HEK293T (cell line): ENCODE results near the gene ERC2.

ENCODE experiments used
- CTCF ChIA-PET: fragments of 350-600 bp; formaldehyde crosslinking; extraction: SDS; loops from one replicate; lab custom pipeline; 2021; ENCODE audit warnings: antibody characterized with exemption, inconsistent platforms; lab: Yijun Ruan, JAX
- POLR2A ChIA-PET: fragments of 350-600 bp; formaldehyde crosslinking; extraction: SDS; loops from one replicate; lab custom pipeline; 2020; ENCODE audit warnings: antibody characterized with exemption, inconsistent platforms; lab: Yijun Ruan, JAX
- DNase-seq: peaks from one replicate; pipeline ENCODE4 v3.0.0; 2012; ENCODE audit warnings: mixed read lengths; ENCODE audit errors: extremely low spot score
- ARNT ChIP-seq: fragments of 450-650 bp; IDR thresholded peaks from 2 replicates; pipeline ENCODE4 v1.6.1; 2017; ENCODE audit warnings: mild to moderate bottlenecking
- BHLHE40 ChIP-seq: fragments of 450-650 bp; IDR thresholded peaks from 2 replicates; pipeline ENCODE4 v1.6.1; 2016; ENCODE audit warnings: mild to moderate bottlenecking, moderate library complexity, borderline replicate concordance
- CTBP1 ChIP-seq: fragments of 450-650 bp; IDR thresholded peaks from 2 replicates; pipeline ENCODE4 v1.6.1; 2016; ENCODE audit warnings: borderline replicate concordance
- ELF4 ChIP-seq: fragments of 450-650 bp; IDR thresholded peaks from 2 replicates; pipeline ENCODE4 v1.6.1; 2017; ENCODE audit warnings: antibody characterized with exemption
- FOXA1 ChIP-seq: fragments of 450-650 bp; IDR thresholded peaks from 2 replicates; pipeline ENCODE4 v1.6.1; 2016; ENCODE audit warnings: mild to moderate bottlenecking
- FOXK2 ChIP-seq: fragments of 450-650 bp; IDR thresholded peaks from 2 replicates; pipeline ENCODE4 v1.6.1; 2016; ENCODE audit warnings: mild to moderate bottlenecking
- FOXM1 ChIP-seq: fragments of 450-650 bp; IDR thresholded peaks from 2 replicates; pipeline ENCODE4 v1.6.1; 2017; ENCODE audit warnings: mild to moderate bottlenecking, borderline replicate concordance
- HDGF ChIP-seq: fragments of 450-650 bp; IDR thresholded peaks from 2 replicates; pipeline ENCODE4 v1.6.1; 2017; ENCODE audit warnings: antibody characterized with exemption, borderline replicate concordance
- L3MBTL2 ChIP-seq: fragments of 450-650 bp; conservative IDR thresholded peaks from 2 replicates; pipeline ENCODE4 v1.6.1; 2016; ENCODE audit warnings: mild to moderate bottlenecking
- LEF1 ChIP-seq: fragments of 450-650 bp; IDR thresholded peaks from 2 replicates; pipeline ENCODE4 v1.6.1; 2017; ENCODE audit warnings: mild to moderate bottlenecking, borderline replicate concordance
- NFRKB ChIP-seq: fragments of 450-650 bp; IDR thresholded peaks from 2 replicates; pipeline ENCODE4 v1.6.1; 2016; ENCODE audit warnings: mild to moderate bottlenecking, moderate library complexity
- PKNOX1 ChIP-seq: fragments of 450-650 bp; IDR thresholded peaks from 2 replicates; pipeline ENCODE4 v1.6.1; 2016
- SP1 ChIP-seq: fragments of 450-650 bp; IDR thresholded peaks from 2 replicates; pipeline ENCODE4 v1.6.1; 2017
- SUZ12 ChIP-seq: fragments of 450-650 bp; IDR thresholded peaks from 2 replicates; pipeline ENCODE4 v1.6.1; 2016; ENCODE audit warnings: mild to moderate bottlenecking
- TARDBP ChIP-seq: fragments of 450-650 bp; IDR thresholded peaks from 2 replicates; pipeline ENCODE4 v1.6.1; 2016
- ZNF384 ChIP-seq: fragments of 450-650 bp; IDR thresholded peaks from 2 replicates; pipeline ENCODE4 v1.6.1; 2016

Gene ERC2

GRCh38 chr3:55774856-55775255 lies 693.4 kb downstream of the ERC2 start:
- TF ChIP-seq HDGF (no peak), FOXM1 (no peak), L3MBTL2 (no peak), FOXA1 (no peak), NFRKB (no peak), FOXK2 (no peak), TARDBP (no peak), PKNOX1 (no peak), BHLHE40 (no peak), SUZ12 (no peak), ELF4 (no peak), ARNT (no peak), CTBP1 (no peak), SP1 (no peak), LEF1 (no peak), ZNF384 (no peak)
- ChIA-PET CTCF (no interaction called here), POLR2A (no interaction called here)
- no peak for DNase-seq

- no peak for DNase-seq
- POLR2A ChIA-PET, result no interaction called here
- TF ChIP-seq ZNF384 (no peak), L3MBTL2 (no peak), FOXA1 (no peak), FOXK2 (no peak), FOXM1 (no peak), HDGF (no peak), ARNT (no peak), SUZ12 (no peak)
- CTCF ChIA-PET, result no interaction called here
Measured at GRCh38 chr3:55771503-55771902, 696.8 kb downstream of the ERC2 start.

- DNase-seq, result no peak
- TF ChIP-seq LEF1, result no peak
- TF ChIP-seq CTBP1, result no peak
- CTCF ChIA-PET, result no interaction called here
- POLR2A ChIA-PET, result no interaction called here
Measured at GRCh38 chr3:55770077-55770476, 698.2 kb downstream of the ERC2 start.

GRCh38 chr3:55766753-55767152 lies 701.5 kb downstream of the ERC2 start:
- POLR2A ChIA-PET, result no interaction called here
- CTCF ChIA-PET, result no interaction called here
- DNase-seq, result no peak

GRCh38 chr3:55765906-55766701 lies 702.2 kb downstream of the ERC2 start:
- TF ChIP-seq L3MBTL2, result no peak
- TF ChIP-seq FOXK2, result no peak
- TF ChIP-seq SUZ12, result no peak
- TF ChIP-seq FOXA1, result no peak
- no peak for TF ChIP-seq LEF1
- TF ChIP-seq NFRKB, result no peak
- no peak for TF ChIP-seq FOXM1
- TF ChIP-seq BHLHE40, result no peak
- TF ChIP-seq TARDBP, result no peak
- TF ChIP-seq CTBP1, result no peak
- no peak for TF ChIP-seq ZNF384
- TF ChIP-seq ARNT, result no peak
- TF ChIP-seq PKNOX1, result no peak
- no peak for TF ChIP-seq HDGF
- no peak for DNase-seq
- CTCF ChIA-PET, result no interaction called here
- POLR2A ChIA-PET, result no interaction called here

More at GRCh38 chr3:55766753-55767152, 701.5 kb downstream of the ERC2 start:
- TF ChIP-seq FOXM1, result no peak
- no peak for TF ChIP-seq LEF1
- no peak for TF ChIP-seq PKNOX1
- no peak for TF ChIP-seq NFRKB

- TF ChIP-seq LEF1 (no peak), FOXM1 (no peak), NFRKB (no peak)
- ChIA-PET POLR2A (no interaction called here), CTCF (no interaction called here)
- no peak for DNase-seq
Measured at GRCh38 chr3:55765398-55765797, 702.9 kb downstream of the ERC2 start.

- ChIA-PET CTCF (no interaction called here), POLR2A (interaction anchor here (0.6 kb wide), 1 partner anchor 909 kb away, joined by 3 read pairs; no protein-coding TSS in a partner anchor)
- DNase-seq, result no peak
- no peak for TF ChIP-seq FOXA1
- TF ChIP-seq PKNOX1, result no peak
- TF ChIP-seq BHLHE40, result no peak
- TF ChIP-seq FOXM1, result no peak
- no peak for TF ChIP-seq SP1
- no peak for TF ChIP-seq CTBP1
- TF ChIP-seq ARNT, result no peak
- no peak for TF ChIP-seq ZNF384
- no peak for TF ChIP-seq L3MBTL2
- no peak for TF ChIP-seq SUZ12
- no peak for TF ChIP-seq FOXK2
- no peak for TF ChIP-seq ELF4
- no peak for TF ChIP-seq LEF1
- TF ChIP-seq TARDBP, result no peak
- TF ChIP-seq NFRKB, result no peak
Measured at GRCh38 chr3:55756976-55757375, 711.3 kb downstream of the ERC2 start.
